Adrenal gland (tissue), 12 donors: ENCODE data around the gene ABCG1. TPM values are rescaled to one million over a fixed set of nuclear protein-coding genes. Genes with fewer than 3 reads are reported as not detected.

Experiments
- DNase-seq, 7 donors: peaks; one replicate each; pipeline ENCODE4 v3.0.0-alpha.2; 2019 to 2020
- H3K27ac ChIP-seq, 5 donors: fragments of 200-600 bp; sonication (generic) in 4 of 5; 1 replicate in 3 of 5; 2 replicates in 2 of 5; pipeline versions ENCODE4 v1.5.1 to v1.8.0; 2016 to 2020; ENCODE audit warnings: mild to moderate bottlenecking in 1 of 5
- H3K27me3 ChIP-seq: fragments of 200-600 bp; 2 replicates; pipeline ENCODE4 v1.8.0; 2021
- H3K36me3 ChIP-seq, 2 donors: fragments of 200-600 bp; replicated peaks in 1 of 2; 1 replicate in 1 of 2; 2 replicates in 1 of 2; pipeline versions ENCODE4 v1.5.1 to v1.8.0; 2018 to 2022
- H3K4me1 ChIP-seq, 2 donors: fragments of 200-600 bp; replicated peaks in 1 of 2; 1 replicate in 1 of 2; 2 replicates in 1 of 2; pipeline versions ENCODE4 v1.5.1 to v1.8.0; 2018 to 2021
- H3K4me3 ChIP-seq, 4 donors: fragments of 200-600 bp; sonication (generic) in 3 of 4; one replicate each; pipeline ENCODE4 v1.5.1; 2016 to 2018
- H3K9me3 ChIP-seq, 3 donors: fragments of 200-600 bp; sonication (generic) in 1 of 3; replicated peaks in 1 of 3; 1 replicate in 2 of 3; 2 replicates in 1 of 3; pipeline versions ENCODE4 v1.5.1 to v1.8.0; 2016 to 2021
- CTCF ChIP-seq, 6 experiments: fragments of 450-650 bp in 4 of 6; fragments of 200-600 bp in 2 of 6; sonication (generic) in 1 of 6; IDR thresholded peaks; 1 replicate in 5 of 6; 2 replicates in 1 of 6; pipeline versions ENCODE4 v1.5.1 to v1.8.0; 2016 to 2021; ENCODE audit warnings: antibody characterized with exemption in 6 of 6, mild to moderate bottlenecking in 2 of 6, moderate library complexity in 1 of 6
- POLR2A ChIP-seq, 2 donors: fragments of 450-650 bp; IDR thresholded peaks; one replicate each; pipeline ENCODE4 v1.6.1; 2017; ENCODE audit warnings: antibody characterized with exemption in 2 of 2, mild to moderate bottlenecking in 2 of 2, moderate library complexity in 1 of 2
- WGBS, 4 donors: extraction: QIAGEN DNeasy Blood & Tissue Kit in 2 of 4; methylation state at CpG; one replicate each; pipeline versions ENCODE4 v1.1.5 to v1.1.7; 2013 to 2017; 5-methylcytosine and 5-hydroxymethylcytosine counted together
- intact Hi-C, 2 donors: fragments of 100-400 bp; cut with DNase I; formaldehyde crosslinking; loops; one replicate each; pipeline versions ENCODE4 v1.14.1 to v1.15.0; 2022 to 2023
- polyA plus RNA-seq, 3 donors: library from polyadenylated mRNA; stranded (reverse); fragments of 200-250 nt in 2 of 3; fragments of 350-450 nt in 1 of 3; fragmentation: Illumina TruSeq in 1 of 3; extraction: RNeasy Lipid Tissue Mini Kit (QIAGEN cat#74804) in 1 of 3; gene quantifications; one replicate each; pipeline ENCODE4 v1.2.3, GENCODE V29; 2013 to 2014
- total RNA-seq, 9 donors: library from RNA; depleted of rRNA in 4 of 9; stranded (reverse); fragments of >200 nt in 4 of 9; fragments of 120-200 nt in 1 of 9; fragmentation: NEBNext Ultra II Directional in 1 of 9; extraction: Animal tissue kit (Norgen Biotek cat#: 25700) in 1 of 9; gene quantifications; one replicate each; pipeline versions ENCODE4 v1.1.0 to v1.2.4, GENCODE V29; 2013 to 2023
- donor health status: healthy with polysubstance abuse.
- donor health status: Bipolar disorder and iron deficiency.
- donor health status: DM: yes; HTN: yes; CAD: no.
- donor health status: DM: no; HTN: no; CAD: no.
- donor health status: DM: no; HTN: no; CAD: no.
- donor health status: DM: yes; HTN: yes; CAD: no.

Gene ABCG1
- total and polyA plus RNA-seq, 12 donors = 23.2 to 136 (median 67.9) TPM

- no peaks in the 10 kb centered on the region for H3K4me1 ChIP-seq
- DNase-seq = peak in 1 of 7 donors; percentile 43
- H3K9me3 ChIP-seq = no peaks in the 10 kb centered on the region
- intact Hi-C loops = loop anchor here in 1 of 2 donors (5.0 kb wide), 1 partner anchor 58 kb away; no protein-coding TSS in a partner anchor
- no peak overlapping the region for H3K4me3 ChIP-seq
- no peak for TF ChIP-seq CTCF (IDR thresholded peaks at IDR 0.05)
- no peak for TF ChIP-seq POLR2A (IDR thresholded peaks at IDR 0.05)
- no peaks in the 10 kb centered on the region for H3K27me3 ChIP-seq
- no peak overlapping the region for H3K27ac ChIP-seq
- no peaks in the 10 kb centered on the region for H3K36me3 ChIP-seq
- WGBS, 4 donors = 63 to 69% (median 66%) methylated on average over 9 to 10 of the region's 10 CpGs
Observed at GRCh38 chr21:42319376-42319775, 100.4 kb downstream of the ABCG1 start.

- TF ChIP-seq POLR2A (IDR thresholded peaks at IDR 0.05) (no peak), CTCF (IDR thresholded peaks at IDR 0.05) (no peak)
- H3K27me3 ChIP-seq = no peaks in the 10 kb centered on the region
- intact Hi-C loops = loop anchor here in 1 of 2 donors (5.0 kb wide), 1 partner anchor 57 kb away; no protein-coding TSS in a partner anchor
- DNase-seq = peak in 2 of 7 donors; percentile 15 to 34
- no peaks in the 10 kb centered on the region for H3K9me3 ChIP-seq
- WGBS, 4 donors = 68 to 86% (median 78%) methylated on average over 7 to 17 of the region's 17 CpGs
- no peak overlapping the region for H3K4me3 ChIP-seq
- no peaks in the 10 kb centered on the region for H3K36me3 ChIP-seq
- H3K27ac ChIP-seq = no peak overlapping the region
- H3K4me1 ChIP-seq = no peaks in the 10 kb centered on the region
Observed at GRCh38 chr21:42319851-42320572, 101.1 kb downstream of the ABCG1 start.

- Histone ChIP-seq H3K9me3 (no peaks in the 10 kb centered on the region), H3K4me3 (no peak overlapping the region), H3K4me1 (no peaks in the 10 kb centered on the region), H3K36me3 (no peaks in the 10 kb centered on the region), H3K27ac (no peak overlapping the region), H3K27me3 (no peaks in the 10 kb centered on the region)
- TF ChIP-seq CTCF (IDR thresholded peaks at IDR 0.05) (no peak), POLR2A (IDR thresholded peaks at IDR 0.05) (no peak)
- 88 to 100% (median 94%) methylated on average over 8 of the region's 8 CpGs for WGBS, 4 donors
- peak in 2 of 7 donors; percentile 6 to 28 for DNase-seq
- intact Hi-C loops = no loop called here
Observed at GRCh38 chr21:42320791-42321190, 101.9 kb downstream of the ABCG1 start.

GRCh38 chr21:42321231-42321630 lies 102.3 kb downstream of the ABCG1 start:
- Histone ChIP-seq H3K36me3 (no peaks in the 10 kb centered on the region), H3K9me3 (no peaks in the 10 kb centered on the region), H3K27ac (no peak overlapping the region), H3K27me3 (no peaks in the 10 kb centered on the region), H3K4me3 (no peak overlapping the region), H3K4me1 (no peaks in the 10 kb centered on the region)
- peak in 2 of 7 donors; percentile 7 to 11 for DNase-seq
- intact Hi-C loops = no loop called here
- WGBS, 4 donors = 87 to 91% (median 89%) methylated on average over 10 of the region's 10 CpGs
- TF ChIP-seq POLR2A (IDR thresholded peaks at IDR 0.05) (no peak), CTCF (IDR thresholded peaks at IDR 0.05) (no peak)
